Measurements from ENCODE around the gene DARS2. TPM values are rescaled to one million over a fixed set of nuclear protein-coding genes. Genes with fewer than 3 reads are reported as not detected.
A peak's percentile ranks its signal among the peaks of the same experiment; 100 is the strongest.

Gene DARS2
- total and polyA plus RNA-seq, 10 of the 15 experiments (the other 5 are each of a cell fraction or from before 2014, with no cell fraction given), result 23.9 to 69.7 (median 37.3) TPM

DNA sequence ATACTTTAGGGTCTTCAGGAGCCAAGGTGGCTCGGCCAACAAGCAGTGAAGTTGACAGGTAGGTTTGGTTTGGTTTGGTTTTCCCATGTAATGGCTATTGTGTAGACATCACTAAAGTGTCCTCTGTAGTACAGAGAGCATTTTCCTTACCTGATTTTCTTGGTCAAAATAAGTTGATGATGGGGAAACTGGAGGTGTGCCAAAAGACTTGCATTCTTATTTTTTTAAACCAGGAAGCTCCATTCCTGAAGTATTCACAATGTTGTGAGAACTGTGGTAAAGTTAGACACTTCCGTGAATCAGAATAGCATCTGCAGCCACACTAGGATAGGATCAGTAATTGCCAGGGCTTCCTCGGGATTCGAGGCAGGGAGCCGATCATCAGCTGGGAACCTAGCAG is 46.6 kb downstream of the DARS2 start:
- Histone ChIP-seq H3K4me3 (no peak overlapping the region), H3K27me3 (replicated peaks in 1 of 2; ENCODE audit: control insufficient read depth in 2 of 2, insufficient read depth in 2 of 2, low read length in 1 of 2) (no peaks in the 10 kb centered on the region), H3K9me3 (replicated peaks; ENCODE audit: control insufficient read depth, insufficient read depth, low read length) (no peaks in the 10 kb centered on the region), H3K9ac (ENCODE audit: control insufficient read depth, insufficient read depth, low read length) (no peak overlapping the region), H2AFZ (ENCODE audit: control insufficient read depth, low read depth, low read length) (peak overlapping the region; percentile 2; the same call in 1 of the 2 replicates), H3K36me3 (ENCODE audit: control insufficient read depth in 2 of 2, insufficient read depth in 2 of 2, low read length in 1 of 2) (peaks cover 1 to 8% of the 10 kb centered on the region in 2 experiments; a peak in 3 of 4 replicates), H3K79me2 (ENCODE audit: control insufficient read depth, insufficient read depth, low read length) (peaks cover 23% of the 10 kb centered on the region), H3K4me2 (ENCODE audit: control insufficient read depth, insufficient read depth) (peak overlapping the region; percentile 95; the same call in 1 of the 2 replicates), H4K20me1 (ENCODE audit: control insufficient read depth, insufficient read depth) (no peaks in the 10 kb centered on the region), H3K4me1 (ENCODE audit: control insufficient read depth, insufficient read depth, low read length) (peaks cover 15% of the 10 kb centered on the region), H3K27ac (ENCODE audit: control insufficient read depth, insufficient read depth) (peak overlapping the region; percentile 89)
- POLR2A ChIA-PET, result no interaction called here
- no TSS peak for BruUV-seq (replicated peaks)
- in situ Hi-C loops (cut with MboI), result no loop called here
- 98% methylated on average over 5 of the region's 5 CpGs for WGBS (ENCODE audit: insufficient coverage, insufficient replicate concordance, low lambda C conversion rate, missing lambda C conversion rate)
- CTCF ChIA-PET, result interaction anchor here (1.6 to 1.8 kb wide), 2 partner anchors 11 to 442 kb away, joined by 3 to 5 read pairs; no protein-coding TSS in a partner anchor
- ATAC-seq, result no peak
- no peak for TF ChIP-seq NFYA (IDR thresholded peaks at IDR 0.05; ENCODE audit: borderline replicate concordance, low read depth, low read length)
- TF ChIP-seq STAT1 (conservative IDR thresholded peaks at IDR 0.05), result no peak
- TF ChIP-seq JUND (IDR thresholded peaks at IDR 0.05; ENCODE audit: low read depth, low read length), result no peak
- TF ChIP-seq, protein P1, sequence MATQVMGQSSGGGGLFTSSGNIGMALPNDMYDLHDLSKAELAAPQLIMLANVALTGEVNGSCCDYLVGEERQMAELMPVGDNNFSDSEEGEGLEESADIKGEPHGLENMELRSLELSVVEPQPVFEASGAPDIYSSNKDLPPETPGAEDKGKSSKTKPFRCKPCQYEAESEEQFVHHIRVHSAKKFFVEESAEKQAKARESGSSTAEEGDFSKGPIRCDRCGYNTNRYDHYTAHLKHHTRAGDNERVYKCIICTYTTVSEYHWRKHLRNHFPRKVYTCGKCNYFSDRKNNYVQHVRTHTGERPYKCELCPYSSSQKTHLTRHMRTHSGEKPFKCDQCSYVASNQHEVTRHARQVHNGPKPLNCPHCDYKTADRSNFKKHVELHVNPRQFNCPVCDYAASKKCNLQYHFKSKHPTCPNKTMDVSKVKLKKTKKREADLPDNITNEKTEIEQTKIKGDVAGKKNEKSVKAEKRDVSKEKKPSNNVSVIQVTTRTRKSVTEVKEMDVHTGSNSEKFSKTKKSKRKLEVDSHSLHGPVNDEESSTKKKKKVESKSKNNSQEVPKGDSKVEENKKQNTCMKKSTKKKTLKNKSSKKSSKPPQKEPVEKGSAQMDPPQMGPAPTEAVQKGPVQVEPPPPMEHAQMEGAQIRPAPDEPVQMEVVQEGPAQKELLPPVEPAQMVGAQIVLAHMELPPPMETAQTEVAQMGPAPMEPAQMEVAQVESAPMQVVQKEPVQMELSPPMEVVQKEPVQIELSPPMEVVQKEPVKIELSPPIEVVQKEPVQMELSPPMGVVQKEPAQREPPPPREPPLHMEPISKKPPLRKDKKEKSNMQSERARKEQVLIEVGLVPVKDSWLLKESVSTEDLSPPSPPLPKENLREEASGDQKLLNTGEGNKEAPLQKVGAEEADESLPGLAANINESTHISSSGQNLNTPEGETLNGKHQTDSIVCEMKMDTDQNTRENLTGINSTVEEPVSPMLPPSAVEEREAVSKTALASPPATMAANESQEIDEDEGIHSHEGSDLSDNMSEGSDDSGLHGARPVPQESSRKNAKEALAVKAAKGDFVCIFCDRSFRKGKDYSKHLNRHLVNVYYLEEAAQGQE (IDR thresholded peaks at IDR 0.05; ENCODE audit: low read depth, low read length), result no peak
- no peak for TF ChIP-seq SUZ12 (IDR thresholded peaks at IDR 0.05; ENCODE audit: unreplicated experiment)
- TF ChIP-seq NR2F1 (conservative IDR thresholded peaks at IDR 0.05), result no peak
- intact Hi-C loops (cut with micrococcal nuclease; ENCODE audit: unreplicated experiment), result no loop called here
- SMC1A ChIA-PET (ENCODE audit: uncharacterized antibody, unreplicated experiment), result interaction anchor here (1.0 to 3.1 kb wide), 2 partner anchors 47 to 440 kb away, joined by 3 to 11 read pairs; partner anchors contain the start of genes CENPL and DARS2
- RAD21 ChIA-PET (ENCODE audit: unreplicated experiment), result no interaction called here
- no peak for DNase-seq (ENCODE audit: low read depth, low spot score)
- peak; percentile 23 for FAIRE-seq

Data from GM12878 (cell line).